Naive thymus-derived CD8-positive, alpha-beta T cell (primary cell): ENCODE measurements around the gene TTC38. TPM values are rescaled to one million over a fixed set of nuclear protein-coding genes. Genes with fewer than 3 reads are reported as not detected.

Source experiments
- ATAC-seq, 2 donors: fragments of 150-1000 bp; cut with Tn5 transposase in 1 of 2; sonication (Bioruptor Pico), chemical (Tn5 transposase) in 1 of 2; 1 replicate in 1 of 2; 2 replicates in 1 of 2; pipeline ENCODE4 v1.10.0; 2021; ENCODE audit warnings: mild to moderate bottlenecking in 2 of 2, moderate library complexity in 2 of 2
- POLR2A ChIA-PET: fragments of 350-600 bp; sonication (Branson Sonifier 250); formaldehyde crosslinking; loops from one replicate; lab custom pipeline; 2021; ENCODE audit warnings: antibody characterized with exemption; lab: Charles Lee
- DNase-seq, 10 donors: peaks; one replicate each; pipeline versions ENCODE4 v3.0.0 to v3.0.0-alpha.2; 2020 to 2022
- H3K27ac Mint-ChIP-seq, 10 donors: one replicate each; pipeline ENCODE4 v1.8.0; 2020 to 2022; ENCODE audit warnings: mild to moderate bottlenecking in 10 of 10, mixed read lengths in 10 of 10, moderate library complexity in 4 of 10, inconsistent platforms in 1 of 10
- H3K27me3 Mint-ChIP-seq, 5 donors: one replicate each; pipeline ENCODE4 v1.8.0; 2021 to 2022; ENCODE audit warnings: mixed read lengths in 5 of 5
- H3K36me3 Mint-ChIP-seq, 3 donors: one replicate each; pipeline ENCODE4 v1.8.0; 2020 to 2022; ENCODE audit warnings: mixed read lengths in 3 of 3, mild to moderate bottlenecking in 2 of 3, inconsistent platforms in 1 of 3
- H3K4me1 Mint-ChIP-seq, 4 donors: one replicate each; pipeline ENCODE4 v1.8.0; 2021 to 2022; ENCODE audit warnings: mixed read lengths in 4 of 4
- H3K4me3 Mint-ChIP-seq, 10 donors: one replicate each; pipeline ENCODE4 v1.8.0; 2020 to 2022; ENCODE audit warnings: mild to moderate bottlenecking in 10 of 10, mixed read lengths in 10 of 10, moderate library complexity in 6 of 10, inconsistent platforms in 1 of 10
- H3K9me3 Mint-ChIP-seq, 9 donors: one replicate each; pipeline ENCODE4 v1.8.0; 2020 to 2022; ENCODE audit warnings: mixed read lengths in 9 of 9, mild to moderate bottlenecking in 3 of 9, inconsistent platforms in 1 of 9, moderate library complexity in 1 of 9
- polyA plus RNA-seq, 3 donors: library from polyadenylated mRNA; unstranded; fragments of 300-500 nt; fragmentation: Illumina TruSeq; gene quantifications; one replicate each; pipeline ENCODE4 v1.2.3, GENCODE V29; 2021
- total RNA-seq, 8 experiments: library from RNA in 2 of 8; stranded (reverse) in 2 of 8; gene quantifications; one replicate each; pipeline ENCODE4 v1.2.3 and lab custom pipeline; 2021 to 2026

The TTC38 gene
- total and polyA plus RNA-seq, 5 experiments from 2014 or later = 2.6 to 33.5 (median 6.7) TPM

DNA sequence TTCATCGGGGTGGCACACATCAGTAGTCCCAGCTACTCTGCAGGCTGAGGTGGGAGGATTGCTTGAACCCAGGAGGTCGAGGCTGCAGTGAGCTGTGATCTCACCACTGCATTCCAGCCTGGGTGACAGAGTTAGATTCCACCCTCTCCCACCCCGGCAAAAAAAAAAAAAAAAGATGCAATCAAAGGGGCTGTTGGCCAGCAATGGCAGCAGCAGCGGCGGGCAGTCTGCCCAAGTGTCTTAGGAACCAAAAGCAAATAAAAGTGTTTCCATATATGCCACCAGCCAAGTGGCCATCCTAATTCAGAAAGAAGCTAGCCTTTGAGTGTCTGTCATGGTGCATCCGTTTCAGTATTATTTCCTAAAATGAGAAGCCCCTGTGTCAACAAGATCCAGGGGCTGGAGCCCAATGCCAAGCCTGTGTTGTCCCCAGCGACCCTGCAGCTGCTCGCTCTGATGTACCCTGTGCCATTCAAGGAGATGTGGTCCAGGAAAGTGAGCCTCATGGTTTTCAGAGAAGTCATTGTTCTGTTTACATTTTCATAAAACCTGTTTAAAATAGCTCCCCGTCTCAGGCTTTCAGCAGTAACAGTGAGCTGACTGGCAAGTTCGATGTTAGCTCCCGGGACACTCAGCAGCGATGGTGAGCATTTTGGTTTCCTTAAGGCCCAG lies 30.2 kb upstream of the TTC38 start:
- peak overlapping the region in 2 of 10 donors; percentile 18 to 25 for H3K27ac Mint-ChIP-seq
- no peak for ATAC-seq

DNA sequence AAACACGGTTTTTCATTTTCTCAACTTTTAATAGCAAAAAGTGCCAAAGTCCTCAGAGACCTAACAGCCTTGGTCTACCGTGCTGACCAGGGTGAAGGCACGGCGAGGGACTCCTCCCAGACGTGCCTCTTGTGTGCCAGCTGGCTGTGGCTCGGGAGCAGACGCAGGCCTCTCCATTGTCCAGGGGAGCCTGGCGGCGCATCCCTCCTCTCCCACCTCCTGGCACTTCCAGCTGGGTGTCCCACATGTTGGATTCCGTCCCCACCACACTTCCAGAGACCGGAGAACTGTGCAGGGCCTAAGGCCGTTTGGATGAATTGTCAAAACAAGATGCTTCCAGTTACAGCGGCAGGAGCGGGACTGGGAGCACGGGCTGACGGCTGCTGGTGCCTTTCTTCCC lies 29.3 kb upstream of the TTC38 start:
- peak in 1 of 10 donors; percentile 38 for DNase-seq
- H3K36me3 Mint-ChIP-seq = peaks cover 0 to 31% (median 13%) of the 10 kb centered on the region in 3 donors
- POLR2A ChIA-PET = interaction anchor here (1.0 to 1.4 kb wide), 3 partner anchors 9 to 90 kb away, joined by 3 to 4 read pairs (median 3); partner anchors contain the start of gene TTC38

More for the DNA sequence above, 30.2 kb upstream of the TTC38 start:
- Mint-ChIP-seq H3K9me3 (peaks cover 0 to 2% (median 0%) of the 10 kb centered on the region in 9 donors), H3K36me3 (peaks cover 0 to 24% (median 13%) of the 10 kb centered on the region in 3 donors), H3K4me3 (no peak overlapping the region), H3K27me3 (no peaks in the 10 kb centered on the region), H3K4me1 (peaks cover 9 to 26% (median 20%) of the 10 kb centered on the region in 4 donors)
- no peak for DNase-seq
- POLR2A ChIA-PET = interaction anchor here (1.4 kb wide), 1 partner anchor 89 kb away, joined by 3 read pairs; no protein-coding TSS in a partner anchor

DNA sequence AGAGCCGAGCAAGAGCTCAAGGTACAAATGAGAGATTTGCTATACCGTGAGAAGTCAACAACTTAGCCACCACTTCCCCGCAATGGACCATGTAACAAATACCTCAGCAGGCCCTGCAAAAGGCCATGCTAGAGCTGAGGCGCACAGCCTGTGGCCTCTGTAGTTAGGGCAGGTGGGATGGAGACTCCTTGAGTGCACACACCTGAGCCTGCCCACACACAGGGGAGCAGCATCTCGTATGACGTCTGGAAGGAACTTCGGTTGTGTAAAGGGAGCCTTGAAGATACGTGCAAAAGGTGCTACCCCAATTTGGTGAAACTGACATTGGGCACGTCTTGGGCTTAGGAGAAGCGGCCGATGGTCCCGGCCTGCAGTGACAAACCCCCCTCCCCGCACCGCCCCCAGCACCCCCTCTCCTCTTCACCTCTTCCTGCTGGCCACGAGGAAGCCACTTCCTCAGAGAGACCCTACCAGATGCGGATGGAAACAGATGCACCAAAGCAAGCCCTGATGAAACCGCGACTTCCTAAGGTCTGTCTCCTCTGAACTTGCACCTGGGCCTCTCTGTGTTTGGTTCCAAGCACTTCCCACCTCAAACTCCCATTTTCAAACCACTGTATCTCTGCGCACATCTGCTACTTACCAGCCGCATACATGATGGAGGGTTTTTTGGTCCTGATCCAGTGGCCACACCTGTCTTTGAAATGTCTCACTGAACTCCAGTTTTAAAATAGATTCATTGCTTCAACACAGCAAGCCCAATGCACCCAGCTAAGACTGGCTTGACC lies 28.4 kb upstream of the TTC38 start:
- ATAC-seq = peak; percentile 56 to 79
- Mint-ChIP-seq H3K9me3 (peaks cover 0 to 2% (median 0%) of the 10 kb centered on the region in 9 donors), H3K27ac (peak overlapping the region; percentile 8 to 87 (median 68)), H3K4me3 (peak overlapping the region; percentile 1 to 84 (median 66)), H3K36me3 (peaks cover 0 to 37% (median 18%) of the 10 kb centered on the region in 3 donors), H3K27me3 (no peaks in the 10 kb centered on the region), H3K4me1 (peaks cover 9 to 22% (median 20%) of the 10 kb centered on the region in 4 donors)
- POLR2A ChIA-PET = interaction anchor here (1.0 to 1.4 kb wide), 3 partner anchors 8 to 91 kb away, joined by 3 to 4 read pairs (median 3); partner anchors contain the start of gene TTC38
- DNase-seq = peak in 5 of 10 donors; percentile 5 to 58 (median 29)

More for the DNA sequence above, 29.3 kb upstream of the TTC38 start:
- H3K4me1 Mint-ChIP-seq = peaks cover 9 to 22% (median 20%) of the 10 kb centered on the region in 4 donors
- no peak overlapping the region for H3K4me3 Mint-ChIP-seq
- H3K27me3 Mint-ChIP-seq = no peaks in the 10 kb centered on the region
- ATAC-seq = no peak
- H3K27ac Mint-ChIP-seq = peak overlapping the region in 1 of 10 donors; percentile 12
- H3K9me3 Mint-ChIP-seq = peaks cover 0 to 2% (median 0%) of the 10 kb centered on the region in 9 donors

DNA sequence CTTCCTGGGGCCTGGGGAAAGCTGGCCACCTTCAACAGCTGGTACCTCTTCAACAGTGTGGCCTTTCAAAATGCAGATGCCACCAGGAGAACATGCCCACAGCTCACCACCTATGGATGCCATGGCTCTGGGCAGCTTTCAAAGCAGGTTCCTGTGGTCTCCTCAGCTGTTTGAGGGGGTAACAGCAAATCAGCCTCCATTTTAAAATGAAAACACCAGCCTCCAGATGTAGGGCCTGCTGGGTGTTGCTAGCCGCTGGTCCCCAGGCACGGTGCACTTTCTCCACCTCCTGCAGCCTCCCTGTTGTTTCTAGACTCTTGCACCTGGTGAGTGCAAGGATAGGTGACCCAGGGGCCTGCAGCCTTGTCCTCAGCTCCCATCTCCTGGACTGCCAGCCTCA lies 27.7 kb upstream of the TTC38 start:
- DNase-seq = peak in 1 of 10 donors; percentile 49
- POLR2A ChIA-PET = no interaction called here
- H3K36me3 Mint-ChIP-seq = peaks cover 0 to 34% (median 18%) of the 10 kb centered on the region in 3 donors
- H3K27ac Mint-ChIP-seq = peak overlapping the region in 8 of 10 donors; percentile 8 to 87 (median 68)
- H3K4me1 Mint-ChIP-seq = peaks cover 9 to 22% (median 20%) of the 10 kb centered on the region in 4 donors
- no peaks in the 10 kb centered on the region for H3K27me3 Mint-ChIP-seq
- H3K4me3 Mint-ChIP-seq = peak overlapping the region in 6 of 10 donors; percentile 41 to 78 (median 66)
- H3K9me3 Mint-ChIP-seq = peaks cover 0 to 2% (median 0%) of the 10 kb centered on the region in 9 donors
- peak in 1 of 2 donors; percentile 5 for ATAC-seq

DNA sequence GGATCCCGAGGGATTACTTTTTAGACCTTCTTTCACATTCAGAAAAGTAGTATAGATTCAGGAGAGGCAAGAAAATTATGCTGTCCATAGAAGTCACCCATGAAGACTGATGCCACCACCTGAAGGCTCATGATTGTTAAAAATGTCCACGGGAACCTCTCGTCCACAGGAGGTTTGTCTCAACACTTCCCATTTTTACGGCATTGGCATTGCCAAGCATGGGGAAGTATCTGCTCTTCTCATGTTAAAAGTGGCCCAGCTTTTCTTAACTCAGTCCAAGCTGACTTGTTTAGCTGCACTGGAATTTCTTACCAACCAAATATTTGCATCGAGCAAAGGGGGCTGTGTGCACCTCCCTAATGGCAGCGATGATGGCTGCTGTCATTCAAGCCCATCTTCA lies 27.3 kb upstream of the TTC38 start:
- Mint-ChIP-seq H3K27ac (no peak overlapping the region), H3K27me3 (no peaks in the 10 kb centered on the region), H3K9me3 (peaks cover 0 to 2% (median 0%) of the 10 kb centered on the region in 9 donors), H3K4me1 (peaks cover 9 to 22% (median 20%) of the 10 kb centered on the region in 4 donors), H3K4me3 (peak overlapping the region in 2 of 10 donors; percentile 30 to 51), H3K36me3 (peaks cover 0 to 30% (median 18%) of the 10 kb centered on the region in 3 donors)
- ATAC-seq (no peak), DNase-seq (no peak)
- POLR2A ChIA-PET = no interaction called here

DNA sequence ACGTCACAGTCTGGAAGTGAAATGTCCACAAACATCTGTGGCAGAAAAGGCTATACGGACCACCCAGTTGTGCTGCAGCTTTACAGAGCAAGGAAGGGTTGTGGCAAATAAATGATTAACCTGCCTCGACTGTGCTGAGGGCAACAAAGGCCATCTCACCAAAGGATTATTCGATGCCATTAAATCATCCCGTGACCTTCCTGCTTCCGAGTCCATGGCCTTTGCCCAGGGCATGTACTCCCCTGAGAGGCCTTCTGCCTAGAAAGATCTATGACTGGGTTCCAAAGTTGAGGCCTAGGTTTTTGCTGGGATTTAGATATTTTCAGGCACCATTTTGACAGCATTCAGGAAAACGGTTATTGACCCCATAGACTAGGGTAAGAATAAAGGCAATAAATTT lies 26.9 kb upstream of the TTC38 start:
- H3K36me3 Mint-ChIP-seq = peaks cover 0 to 29% (median 18%) of the 10 kb centered on the region in 3 donors
- no peaks in the 10 kb centered on the region for H3K27me3 Mint-ChIP-seq
- H3K9me3 Mint-ChIP-seq = peaks cover 0 to 2% (median 0%) of the 10 kb centered on the region in 9 donors
- H3K4me1 Mint-ChIP-seq = peaks cover 9 to 26% (median 22%) of the 10 kb centered on the region in 4 donors
- POLR2A ChIA-PET = interaction anchor here (1.0 kb wide), 1 partner anchor 9 kb away, joined by 4 read pairs; the partner anchor contains the start of gene CDPF1
- no peak overlapping the region for H3K4me3 Mint-ChIP-seq
- no peak overlapping the region for H3K27ac Mint-ChIP-seq
- DNase-seq (no peak), ATAC-seq (no peak)

DNA sequence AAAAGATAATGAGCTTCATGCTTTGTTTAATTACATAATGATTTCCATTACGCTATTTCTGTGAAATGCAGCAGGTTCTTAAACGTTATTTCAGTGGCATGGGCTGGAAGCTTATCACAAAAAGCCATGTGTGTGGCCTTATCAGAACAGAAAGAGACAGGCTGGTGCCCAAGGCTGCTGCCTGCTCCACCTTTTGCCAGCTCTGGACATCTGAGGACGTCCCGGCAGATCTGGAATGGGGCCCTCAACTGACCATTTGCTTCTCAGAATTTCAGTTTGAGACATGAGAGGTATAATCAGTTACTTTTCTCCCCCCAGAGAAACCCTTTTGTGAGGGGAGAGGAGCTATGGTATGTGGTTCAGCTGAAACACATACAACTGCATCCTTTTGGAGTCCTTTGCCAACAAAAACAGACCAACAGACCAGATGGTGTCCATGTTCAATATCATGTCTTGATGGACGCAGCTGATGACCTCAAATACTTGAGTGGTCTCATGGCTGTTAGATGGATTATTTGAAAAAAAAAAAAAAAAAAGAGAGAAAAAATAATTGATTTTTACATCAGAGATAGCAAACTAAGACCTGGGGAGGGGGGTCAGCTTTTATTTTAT lies 26.3 kb upstream of the TTC38 start:
- no peaks in the 10 kb centered on the region for H3K27me3 Mint-ChIP-seq
- peaks cover 0 to 2% (median 0%) of the 10 kb centered on the region in 9 donors for H3K9me3 Mint-ChIP-seq
- H3K27ac Mint-ChIP-seq = peak overlapping the region in 2 of 10 donors; percentile 22 to 49
- peak overlapping the region in 1 of 10 donors; percentile 24 for H3K4me3 Mint-ChIP-seq
- H3K36me3 Mint-ChIP-seq = peaks cover 0 to 25% (median 16%) of the 10 kb centered on the region in 3 donors
- DNase-seq = no peak
- ATAC-seq = no peak
- H3K4me1 Mint-ChIP-seq = peaks cover 9 to 29% (median 24%) of the 10 kb centered on the region in 4 donors
- POLR2A ChIA-PET = interaction anchor here (1.0 kb wide), 1 partner anchor 9 kb away, joined by 4 read pairs; the partner anchor contains the start of gene CDPF1

DNA sequence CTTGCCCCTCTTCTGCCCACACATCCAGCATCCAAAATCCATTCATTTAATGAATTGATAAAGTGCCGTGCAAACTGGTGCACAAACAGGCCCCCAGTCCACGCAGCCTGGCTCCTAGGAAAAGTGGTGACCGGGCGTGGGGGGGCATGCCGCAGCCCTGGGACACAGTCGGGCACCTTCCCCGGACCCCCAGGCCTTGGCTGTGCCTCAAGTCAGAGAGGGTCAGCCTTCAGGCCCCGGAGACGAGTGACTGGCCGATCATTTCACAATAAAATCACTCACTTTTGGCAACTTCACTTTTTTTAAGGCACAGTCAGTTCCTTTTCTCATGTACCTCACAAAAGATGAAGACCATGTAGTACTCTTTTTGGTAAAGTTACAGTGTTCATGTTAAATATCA lies 25.7 kb upstream of the TTC38 start:
- POLR2A ChIA-PET = interaction anchor here (1.0 kb wide), 1 partner anchor 8 kb away, joined by 4 read pairs; the partner anchor contains the start of gene CDPF1
- no peak for ATAC-seq
- Mint-ChIP-seq H3K27me3 (no peaks in the 10 kb centered on the region), H3K4me3 (no peak overlapping the region), H3K36me3 (peaks cover 0 to 24% (median 11%) of the 10 kb centered on the region in 3 donors), H3K9me3 (peaks cover 0 to 2% (median 0%) of the 10 kb centered on the region in 9 donors), H3K27ac (no peak overlapping the region), H3K4me1 (peaks cover 9 to 34% (median 27%) of the 10 kb centered on the region in 4 donors)
- no peak for DNase-seq

DNA sequence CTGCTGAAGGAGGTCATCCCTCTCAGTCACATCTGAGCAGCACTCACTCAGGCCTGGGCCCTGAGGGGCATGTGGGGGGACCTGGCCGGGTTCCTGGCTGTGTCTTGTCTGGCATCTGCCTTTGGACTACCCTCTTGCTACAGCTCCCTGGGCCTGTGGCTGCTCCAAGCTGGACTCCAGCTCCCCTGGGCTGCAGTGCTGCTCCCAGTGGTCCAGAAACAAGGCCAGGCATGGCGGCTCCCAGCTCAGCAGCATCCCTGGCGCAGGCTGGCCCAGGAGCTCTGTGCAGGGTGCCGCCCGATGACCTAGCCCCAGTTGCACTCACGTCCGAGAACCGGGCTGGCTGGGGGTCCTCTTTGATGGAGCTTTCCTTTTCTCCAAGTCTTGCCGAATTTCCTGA lies 23.0 kb upstream of the TTC38 start:
- H3K27ac Mint-ChIP-seq = no peak overlapping the region
- no peak for DNase-seq
- peaks cover 0 to 19% (median 4%) of the 10 kb centered on the region in 3 donors for H3K36me3 Mint-ChIP-seq
- peaks cover 6 to 39% (median 27%) of the 10 kb centered on the region in 4 donors for H3K4me1 Mint-ChIP-seq
- H3K27me3 Mint-ChIP-seq = no peaks in the 10 kb centered on the region
- POLR2A ChIA-PET = no interaction called here
- ATAC-seq = no peak
- H3K9me3 Mint-ChIP-seq = no peaks in the 10 kb centered on the region
- H3K4me3 Mint-ChIP-seq = no peak overlapping the region

DNA sequence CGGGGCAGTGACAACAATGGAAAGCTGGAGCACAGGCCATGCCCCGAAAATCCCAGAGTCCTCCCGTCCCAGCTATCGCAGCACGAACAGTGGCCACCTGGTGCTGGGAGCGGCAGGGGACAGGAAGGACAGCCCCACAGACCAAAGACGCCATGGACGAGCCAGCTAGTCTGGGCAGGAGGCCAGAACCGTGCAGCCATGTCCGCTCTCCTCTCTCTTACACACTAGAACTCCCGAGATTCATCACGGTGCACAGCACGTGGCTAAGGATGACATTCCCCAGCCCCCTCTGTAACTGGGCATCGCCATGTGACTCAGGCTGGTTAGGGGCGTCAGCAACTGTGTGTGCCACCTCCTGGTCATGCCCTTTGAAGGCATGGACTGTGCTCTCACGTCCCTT lies 22.3 kb upstream of the TTC38 start:
- ATAC-seq (no peak), DNase-seq (no peak)
- H3K9me3 Mint-ChIP-seq = no peaks in the 10 kb centered on the region
- no peaks in the 10 kb centered on the region for H3K27me3 Mint-ChIP-seq
- H3K27ac Mint-ChIP-seq = no peak overlapping the region
- H3K36me3 Mint-ChIP-seq = peaks cover 0 to 19% (median 4%) of the 10 kb centered on the region in 3 donors
- H3K4me1 Mint-ChIP-seq = peaks cover 4 to 32% (median 20%) of the 10 kb centered on the region in 4 donors
- H3K4me3 Mint-ChIP-seq = no peak overlapping the region
- POLR2A ChIA-PET = no interaction called here

DNA sequence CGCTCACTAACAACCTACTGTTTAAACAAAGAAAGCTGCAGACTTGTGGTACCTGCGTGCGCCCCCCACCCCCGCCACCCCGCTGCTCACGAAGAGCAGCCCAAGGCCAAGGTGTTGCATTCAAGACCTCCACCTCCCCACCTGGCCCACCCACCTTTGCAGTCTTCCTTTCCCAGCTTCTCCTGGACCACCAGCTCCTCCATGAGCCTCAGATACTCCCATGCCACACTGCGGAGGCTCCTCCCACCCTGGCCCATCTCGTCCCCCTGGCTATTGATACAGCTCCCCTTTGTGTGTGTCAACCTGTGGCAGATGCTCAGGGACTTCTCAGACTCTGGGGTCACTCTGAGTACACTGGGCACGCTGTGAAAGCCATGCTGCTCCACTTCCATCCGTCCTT lies 21.6 kb upstream of the TTC38 start:
- H3K36me3 Mint-ChIP-seq = peaks cover 0 to 19% (median 4%) of the 10 kb centered on the region in 3 donors
- POLR2A ChIA-PET = interaction anchor here (0.5 to 1.6 kb wide), 2 partner anchors 7 to 95 kb away, joined by 4 to 6 read pairs; no protein-coding TSS in a partner anchor
- ATAC-seq = no peak

More for the DNA sequence above, 21.6 kb upstream of the TTC38 start:
- Mint-ChIP-seq H3K27me3 (no peaks in the 10 kb centered on the region), H3K9me3 (no peaks in the 10 kb centered on the region), H3K4me1 (peaks cover 2 to 34% (median 22%) of the 10 kb centered on the region in 4 donors), H3K27ac (peak overlapping the region in 2 of 10 donors; percentile 28 to 77), H3K4me3 (no peak overlapping the region)
- no peak for DNase-seq
